ENCODE results near the gene P2RX4. TPM values are rescaled to one million over a fixed set of nuclear protein-coding genes. Genes with fewer than 3 reads are reported as not detected.
"Not testable (repeated sequence)": the region's sequence is repeated elsewhere in the genome, so short reads cannot be mapped to it uniquely, and the experiment has no call there.

P2RX4 gene
- total RNA-seq, 2 donors from 2014 or later: 42.3 to 50.4 TPM

- ATAC-seq (ENCODE audit: insufficient number of reproducible peaks, low FRiP score, low read depth) (no peak), DNase-seq (ENCODE audit: low spot score) (no peak)
- TF ChIP-seq CTCF (IDR thresholded peaks at IDR 0.05): no peak
- no peak overlapping the region for H3K4me3 ChIP-seq
- H3K9me3 ChIP-seq: no peaks in the 10 kb centered on the region
- H3K36me3 ChIP-seq: peaks cover 33% of the 10 kb centered on the region
- no peaks in the 10 kb centered on the region for H3K27me3 ChIP-seq (replicated peaks; ENCODE audit: insufficient read depth)
- no peak overlapping the region for H3K27ac ChIP-seq
- no peaks in the 10 kb centered on the region for H3K4me1 ChIP-seq (ENCODE audit: control insufficient read depth in 1 of 2, low read depth in 2 of 2)
Measured at GRCh38 chr12:121250359-121250758, 40.4 kb downstream of the P2RX4 start.

- no peak overlapping the region for H3K4me3 ChIP-seq
- no peaks in the 10 kb centered on the region for H3K9me3 ChIP-seq
- DNase-seq (ENCODE audit: low spot score) (no peak), ATAC-seq (ENCODE audit: insufficient number of reproducible peaks, low FRiP score, low read depth) (no peak)
- H3K36me3 ChIP-seq: peaks cover 33% of the 10 kb centered on the region
- no peak for TF ChIP-seq CTCF (IDR thresholded peaks at IDR 0.05)
- no peak overlapping the region for H3K27ac ChIP-seq
- no peaks in the 10 kb centered on the region for H3K4me1 ChIP-seq (ENCODE audit: control insufficient read depth in 1 of 2, low read depth in 2 of 2)
- no peaks in the 10 kb centered on the region for H3K27me3 ChIP-seq (replicated peaks; ENCODE audit: insufficient read depth)
Measured at GRCh38 chr12:121251838-121252237, 41.9 kb downstream of the P2RX4 start.

- Histone ChIP-seq H3K36me3 (peaks cover 33% of the 10 kb centered on the region), H3K9me3 (no peaks in the 10 kb centered on the region)
Measured at GRCh38 chr12:121252712-121253345, 42.9 kb downstream of the P2RX4 start.

GRCh38 chr12:121253638-121254335 is 43.9 kb downstream of the P2RX4 start:
- TF ChIP-seq CTCF (IDR thresholded peaks at IDR 0.05): no peak
- Histone ChIP-seq H3K4me3 (no peak overlapping the region), H3K27ac (no peak overlapping the region), H3K36me3 (peaks cover 35% of the 10 kb centered on the region), H3K4me1 (ENCODE audit: control insufficient read depth in 1 of 2, low read depth in 2 of 2) (no peaks in the 10 kb centered on the region), H3K27me3 (replicated peaks; ENCODE audit: insufficient read depth) (no peaks in the 10 kb centered on the region), H3K9me3 (no peaks in the 10 kb centered on the region)
- DNase-seq (ENCODE audit: low spot score) (no peak), ATAC-seq (ENCODE audit: insufficient number of reproducible peaks, low FRiP score, low read depth) (no peak)

More at GRCh38 chr12:121252712-121253345, 42.9 kb downstream of the P2RX4 start:
- Histone ChIP-seq H3K4me3 (no peak overlapping the region), H3K27me3 (replicated peaks; ENCODE audit: insufficient read depth) (no peaks in the 10 kb centered on the region), H3K4me1 (ENCODE audit: control insufficient read depth in 1 of 2, low read depth in 2 of 2) (no peaks in the 10 kb centered on the region), H3K27ac (no peak overlapping the region)
- TF ChIP-seq CTCF (IDR thresholded peaks at IDR 0.05): no peak
- ATAC-seq (ENCODE audit: insufficient number of reproducible peaks, low FRiP score, low read depth) (no peak), DNase-seq (ENCODE audit: low spot score) (no peak)

GRCh38 chr12:121255433-121255832 is 45.5 kb downstream of the P2RX4 start:
- Histone ChIP-seq H3K9me3 (no peaks in the 10 kb centered on the region), H3K4me1 (ENCODE audit: control insufficient read depth in 1 of 2, low read depth in 2 of 2) (no peaks in the 10 kb centered on the region), H3K36me3 (peaks cover 39% of the 10 kb centered on the region), H3K27me3 (replicated peaks; ENCODE audit: insufficient read depth) (no peaks in the 10 kb centered on the region), H3K27ac (no peak overlapping the region), H3K4me3 (no peak overlapping the region)
- TF ChIP-seq CTCF (IDR thresholded peaks at IDR 0.05): no peak
- DNase-seq (ENCODE audit: low spot score): no peak
- no peak for ATAC-seq (ENCODE audit: insufficient number of reproducible peaks, low FRiP score, low read depth)

- not testable (repeated sequence) for ATAC-seq (ENCODE audit: insufficient number of reproducible peaks, low FRiP score, low read depth); H3K27me3 ChIP-seq (replicated peaks; ENCODE audit: insufficient read depth); H3K9me3 ChIP-seq; H3K4me1 ChIP-seq (ENCODE audit: control insufficient read depth in 1 of 2, low read depth in 2 of 2); H3K27ac ChIP-seq; DNase-seq (ENCODE audit: low spot score); H3K4me3 ChIP-seq
- peaks cover 29% of the 10 kb centered on the region for H3K36me3 ChIP-seq
Measured at GRCh38 chr12:121257704-121258449, 47.9 kb downstream of the P2RX4 start.
